Transverse colon (tissue), 4 donors: Measurements from ENCODE around the gene C11orf52.
A peak's percentile ranks its signal among the peaks of the same experiment; 100 is the strongest.

Experiments
- CTCF ChIP-seq, 5 experiments: fragments of 200-600 bp in 3 of 5; fragments of 450-650 bp in 2 of 5; sonication (generic) in 3 of 5; IDR thresholded peaks; 1 replicate in 2 of 5; 2 replicates in 3 of 5; pipeline ENCODE4 v1.5.1; 2016 to 2017; ENCODE audit warnings: antibody characterized with exemption in 5 of 5, inconsistent platforms in 3 of 5, mild to moderate bottlenecking in 2 of 5, moderate library complexity in 1 of 5
- POLR2A ChIP-seq: fragments of 450-650 bp; IDR thresholded peaks from one replicate; pipeline ENCODE4 v1.6.1; 2016; ENCODE audit warnings: antibody characterized with exemption, mild to moderate bottlenecking, moderate library complexity
- POLR2AphosphoS5 ChIP-seq, 3 donors: sonication (generic); formaldehyde crosslinking; IDR thresholded peaks; one replicate each; pipeline ENCODE4 v1.6.1; 2016; ENCODE audit warnings: antibody characterized with exemption in 3 of 3

- no peak for TF ChIP-seq CTCF (IDR thresholded peaks at IDR 0.05)
- peak in 2 of 3 donors; percentile 20 to 37 for TF ChIP-seq POLR2AphosphoS5 (IDR thresholded peaks at IDR 0.05)
- TF ChIP-seq POLR2A = no peak
Measured at GRCh38 chr11:111922803-111923202, 4.1 kb downstream of the C11orf52 start.
